B cell (primary cell): ENCODE measurements around the gene NVL. TPM values are rescaled to one million over a fixed set of nuclear protein-coding genes. Genes with fewer than 3 reads are reported as not detected.

ENCODE experiments used
- ATAC-seq: fragments of 200-7000 bp; cut with Tn5 transposase; one replicate; pipeline ENCODE4 v1.10.0; 2021; ENCODE audit warnings: low read depth, mild to moderate bottlenecking, moderate number of reproducible peaks, moderate library complexity
- CTCF ChIA-PET: fragments of 350-600 bp; sonication (Branson Sonifier 250); formaldehyde crosslinking; loops from one replicate; lab custom pipeline; 2021; ENCODE audit warnings: antibody characterized with exemption, inconsistent platforms; lab: Charles Lee
- POLR2A ChIA-PET: fragments of 350-600 bp; sonication (Branson Sonifier 250); formaldehyde crosslinking; loops from one replicate; lab custom pipeline; 2021; ENCODE audit warnings: antibody characterized with exemption; lab: Charles Lee
- DNase-seq: peaks from one replicate; pipeline ENCODE4 v3.0.0; 2013
- H2AFZ ChIP-seq: 2 replicates; pipeline ENCODE4 v1.6.1; 2012; ENCODE audit warnings: mild to moderate bottlenecking, low read depth, low read length; ENCODE audit not compliant: insufficient read depth, poor library complexity, severe bottlenecking
- H3K27ac ChIP-seq, 2 donors: 1 replicate in 1 of 2; 2 replicates in 1 of 2; pipeline ENCODE4 v1.5.1; 2012 to 2013; ENCODE audit warnings: low read length in 2 of 2, mild to moderate bottlenecking in 2 of 2, moderate library complexity in 1 of 2
- H3K27me3 ChIP-seq, 4 experiments: fragments of 200-600 bp in 1 of 4; sonication (generic) in 1 of 4; replicated peaks in 1 of 4; 1 replicate in 2 of 4; 2 replicates in 2 of 4; pipeline versions ENCODE4 v1.6.1 to v1.7.0; 2013 to 2016; ENCODE audit warnings: low read length in 3 of 4, mild to moderate bottlenecking in 2 of 4, mixed read lengths in 1 of 4, moderate library complexity in 1 of 4; ENCODE audit not compliant: insufficient read depth in 4 of 4, control insufficient read depth in 3 of 4; ENCODE audit errors: control extremely low read depth in 1 of 4
- H3K36me3 ChIP-seq, 2 experiments: replicated peaks in 1 of 2; 1 replicate in 1 of 2; 2 replicates in 1 of 2; pipeline versions ENCODE4 v1.6.1 to v1.7.1; 2013; ENCODE audit warnings: low read length in 1 of 2; ENCODE audit not compliant: insufficient read depth in 2 of 2, control insufficient read depth in 1 of 2; ENCODE audit errors: control extremely low read depth in 1 of 2, extremely low read depth in 1 of 2
- H3K4me1 ChIP-seq, 2 donors: fragments of 200-600 bp in 1 of 2; sonication (generic) in 1 of 2; 1 replicate in 1 of 2; 2 replicates in 1 of 2; pipeline versions ENCODE4 v1.5.1 to v1.6.1; 2013 to 2017; ENCODE audit warnings: low read length in 2 of 2; ENCODE audit not compliant: control insufficient read depth in 2 of 2, insufficient read depth in 2 of 2
- H3K4me2 ChIP-seq: replicated peaks from 2 replicates; pipeline ENCODE3; 2012; ENCODE audit warnings: mild to moderate bottlenecking, low read depth, low read length; ENCODE audit not compliant: poor library complexity, severe bottlenecking
- H3K4me3 ChIP-seq, 5 experiments: fragments of 200-600 bp in 1 of 5; sonication (generic) in 1 of 5; 1 replicate in 3 of 5; 2 replicates in 2 of 5; pipeline versions ENCODE4 v1.5.1 to v1.7.0; 2011 to 2016; ENCODE audit warnings: low read length in 4 of 5, mild to moderate bottlenecking in 4 of 5, low read depth in 2 of 5, control low read depth in 1 of 5, moderate library complexity in 1 of 5; ENCODE audit not compliant: insufficient read depth in 1 of 5; ENCODE audit errors: control extremely low read depth in 1 of 5, extremely low read depth in 1 of 5
- H3K79me2 ChIP-seq: fragments of 200-600 bp; sonication (generic); one replicate; pipeline ENCODE4 v1.6.0; 2016; ENCODE audit warnings: low read length; ENCODE audit not compliant: control insufficient read depth, insufficient read depth
- H3K9ac ChIP-seq: fragments of 200-600 bp; sonication (generic); 2 replicates; pipeline ENCODE4 v1.6.1; 2017; ENCODE audit warnings: mild to moderate bottlenecking, low read length, moderate library complexity
- H3K9me3 ChIP-seq, 3 donors: one replicate each; pipeline versions ENCODE4 v1.6.1 to v1.7.1; 2013; ENCODE audit warnings: low read length in 2 of 3; ENCODE audit not compliant: control insufficient read depth in 2 of 3, insufficient read depth in 1 of 3; ENCODE audit errors: control extremely low read depth in 1 of 3
- H4K20me1 ChIP-seq: 2 replicates; pipeline ENCODE4 v1.6.0; 2012; ENCODE audit warnings: mild to moderate bottlenecking, low read length; ENCODE audit not compliant: insufficient read depth, control insufficient read depth, poor library complexity, severe bottlenecking
- H3K27ac Mint-ChIP-seq: one replicate; pipeline ENCODE4 v1.8.0; 2021; ENCODE audit warnings: mixed read lengths
- H3K27me3 Mint-ChIP-seq: one replicate; pipeline ENCODE4 v1.8.0; 2021; ENCODE audit warnings: mixed read lengths
- H3K4me1 Mint-ChIP-seq: one replicate; pipeline ENCODE4 v1.8.0; 2021; ENCODE audit warnings: mixed read lengths
- H3K4me3 Mint-ChIP-seq: one replicate; pipeline ENCODE4 v1.8.0; 2021; ENCODE audit warnings: mixed read lengths
- H3K9me3 Mint-ChIP-seq: one replicate; pipeline ENCODE4 v1.8.0; 2022; ENCODE audit warnings: mixed read lengths; ENCODE audit not compliant: insufficient read depth
- CTCF ChIP-seq: fragments of 200-600 bp; IDR thresholded peaks from one replicate; pipeline ENCODE4 v1.8.0; 2022; ENCODE audit warnings: antibody characterized with exemption, mild to moderate bottlenecking
- EZH2 ChIP-seq: IDR thresholded peaks from 2 replicates; pipeline ENCODE4 v1.6.1; 2012; ENCODE audit warnings: borderline replicate concordance, low read depth, mild to moderate bottlenecking, moderate library complexity, low read length; ENCODE audit not compliant: insufficient read depth, poor library complexity, severe bottlenecking
- WGBS: methylation state at CpG from one replicate; pipeline ENCODE4 v1.1.5; 2013; ENCODE audit warnings: missing lambda C conversion rate; ENCODE audit not compliant: insufficient coverage; 5-methylcytosine and 5-hydroxymethylcytosine counted together
- intact Hi-C: fragments of 100-400 bp; cut with micrococcal nuclease; formaldehyde crosslinking; loops from one replicate; pipeline ENCODE4 v1.10.0; 2022
- polyA plus RNA-seq: library from polyadenylated mRNA; depleted of rRNA; stranded (reverse); fragments of >200 nt; gene quantifications from 2 replicates; pipeline ENCODE4 v1.2.3, GENCODE V29; 2012
- total RNA-seq, 2 donors: library from RNA; stranded (reverse); fragments of 120-200 nt in 1 of 2; gene quantifications; 1 replicate in 1 of 2; 2 replicates in 1 of 2; pipeline versions ENCODE4 v1.2.3 to v1.2.4, GENCODE V29; 2013 to 2022

Gene NVL
- total and polyA plus RNA-seq, 2 donors (not counting 1 experiment from before 2014, with no cell fraction given), result 28.1 to 45.5 TPM

- no peaks in the 10 kb centered on the region for H3K9me3 ChIP-seq
- H2AFZ ChIP-seq, result no peak overlapping the region
- DNase-seq (no peak), ATAC-seq (no peak)
- H3K4me3 ChIP-seq, result no peak overlapping the region
- no CpG with 5 or more reads among the region's 3 CpGs for WGBS
- peaks cover 6 to 9% of the 10 kb centered on the region in 2 donors for H3K4me1 ChIP-seq
- no peak overlapping the region for H3K27ac ChIP-seq
- Mint-ChIP-seq H3K4me3 (no peak overlapping the region), H3K27me3 (no peaks in the 10 kb centered on the region), H3K27ac (no peak overlapping the region), H3K9me3 (no peaks in the 10 kb centered on the region), H3K4me1 (peaks cover 10% of the 10 kb centered on the region)
- CTCF ChIA-PET, result no interaction called here
- H3K36me3 ChIP-seq, result peaks cover 6 to 18% of the 10 kb centered on the region in 2 experiments
- no peak overlapping the region for H3K4me2 ChIP-seq
- POLR2A ChIA-PET, result no interaction called here
- no peaks in the 10 kb centered on the region for H3K27me3 ChIP-seq
- H3K9ac ChIP-seq, result no peak overlapping the region
- H3K79me2 ChIP-seq, result no peaks in the 10 kb centered on the region
- intact Hi-C loops, result no loop called here
- no peaks in the 10 kb centered on the region for H4K20me1 ChIP-seq
- no peak for TF ChIP-seq CTCF
- no peak for TF ChIP-seq EZH2
Observed at GRCh38 chr1:224271106-224271505, 58.9 kb downstream of the NVL start.

- Histone ChIP-seq H3K9ac (no peak overlapping the region), H3K4me3 (no peak overlapping the region), H3K27ac (no peak overlapping the region), H3K79me2 (no peaks in the 10 kb centered on the region), H2AFZ (no peak overlapping the region), H3K27me3 (no peaks in the 10 kb centered on the region), H3K4me1 (peaks cover 8 to 10% of the 10 kb centered on the region in 2 donors), H3K9me3 (no peaks in the 10 kb centered on the region), H3K36me3 (peaks cover 0 to 11% of the 10 kb centered on the region in 2 experiments), H3K4me2 (no peak overlapping the region), H4K20me1 (no peaks in the 10 kb centered on the region)
- 100% methylated on average over 2 of the region's 4 CpGs for whole genome bisulfite sequencing
- Mint-ChIP-seq H3K4me3 (no peak overlapping the region), H3K27me3 (no peaks in the 10 kb centered on the region), H3K27ac (no peak overlapping the region), H3K4me1 (peaks cover 13% of the 10 kb centered on the region), H3K9me3 (no peaks in the 10 kb centered on the region)
- ChIA-PET POLR2A (no interaction called here), CTCF (interaction anchor here (0.6 kb wide), 1 partner anchor 117 kb away, joined by 4 read pairs; no protein-coding TSS in a partner anchor)
- ATAC-seq (no peak), DNase-seq (no peak)
- no peak for TF ChIP-seq CTCF
- TF ChIP-seq EZH2, result no peak
- intact Hi-C loops, result no loop called here
Observed at GRCh38 chr1:224267925-224268324, 62.0 kb downstream of the NVL start.
